ENCODE results near the gene THOC5. TPM values are rescaled to one million over a fixed set of nuclear protein-coding genes. Genes with fewer than 3 reads are reported as not detected.
A peak's percentile ranks its signal among the peaks of the same experiment; 100 is the strongest.
"Not testable (repeated sequence)": the region's sequence is repeated elsewhere in the genome, so short reads cannot be mapped to it uniquely, and the experiment has no call there.

The THOC5 gene
- 10 to 100 TPM; 11.7 to 15.5 TPM for polyA plus RNA-seq

GRCh38 chr22:29553351-29554224, at the start of gene THOC5:
THOC5 (minus strand) TSS chr22:29553757; CDS start chr22:29549147, 4,610 bp downstream.
- H3K27me3 ChIP-seq (ENCODE audit: control insufficient read depth in 1 of 2, insufficient read depth in 2 of 2, low read length in 2 of 2): no peaks in the 10 kb centered on the region
- H3K4me1 ChIP-seq (ENCODE audit: control insufficient read depth in 2 of 2, insufficient read depth in 2 of 2, low read length in 1 of 2): no peaks in the 10 kb centered on the region
- 1% methylated on average over 44 of the region's 44 CpGs for WGBS, 2 donors
- peaks cover 4 to 8% of the 10 kb centered on the region in 2 donors for H3K36me3 ChIP-seq (ENCODE audit: control insufficient read depth in 2 of 2, insufficient read depth in 2 of 2, low read length in 1 of 2)
- H3K9me3 ChIP-seq (ENCODE audit: control insufficient read depth in 2 of 2, insufficient read depth in 1 of 2, low read depth in 1 of 2, low read length in 1 of 2): no peaks in the 10 kb centered on the region
- H3K27ac ChIP-seq (ENCODE audit: low read depth in 2 of 2, low read length in 1 of 2): peak within 1 kb of the TSS; percentile 89 to 91
- H3K4me3 ChIP-seq (ENCODE audit: low read depth in 1 of 2, low read length in 2 of 2): peak within 1 kb of the TSS; percentile 64 to 70

GRCh38 chr22:29598684-29599020, 45.1 kb upstream of the THOC5 start:
- WGBS, 2 donors: 85 to 89% methylated on average over 3 of the region's 3 CpGs
- no peaks in the 10 kb centered on the region for H3K9me3 ChIP-seq (ENCODE audit: control insufficient read depth in 2 of 2, insufficient read depth in 1 of 2, low read depth in 1 of 2, low read length in 1 of 2)
- no peaks in the 10 kb centered on the region for H3K36me3 ChIP-seq (ENCODE audit: control insufficient read depth in 2 of 2, insufficient read depth in 2 of 2, low read length in 1 of 2)
- no peaks in the 10 kb centered on the region for H3K4me1 ChIP-seq (ENCODE audit: control insufficient read depth in 2 of 2, insufficient read depth in 2 of 2, low read length in 1 of 2)
- no peaks in the 10 kb centered on the region for H3K27me3 ChIP-seq (ENCODE audit: control insufficient read depth in 1 of 2, insufficient read depth in 2 of 2, low read length in 2 of 2)
- H3K27ac ChIP-seq (ENCODE audit: low read depth in 2 of 2, low read length in 1 of 2): no peak overlapping the region
- no peak overlapping the region for H3K4me3 ChIP-seq (ENCODE audit: low read depth in 1 of 2, low read length in 2 of 2)

GRCh38 chr22:29597871-29598683, 44.5 kb upstream of the THOC5 start:
- not testable (repeated sequence) for H3K9me3 ChIP-seq (ENCODE audit: control insufficient read depth in 2 of 2, insufficient read depth in 1 of 2, low read depth in 1 of 2, low read length in 1 of 2); H3K4me1 ChIP-seq (ENCODE audit: control insufficient read depth in 2 of 2, insufficient read depth in 2 of 2, low read length in 1 of 2); H3K36me3 ChIP-seq (ENCODE audit: control insufficient read depth in 2 of 2, insufficient read depth in 2 of 2, low read length in 1 of 2); H3K4me3 ChIP-seq (ENCODE audit: low read depth in 1 of 2, low read length in 2 of 2); H3K27me3 ChIP-seq (ENCODE audit: control insufficient read depth in 1 of 2, insufficient read depth in 2 of 2, low read length in 2 of 2); H3K27ac ChIP-seq (ENCODE audit: low read depth in 2 of 2, low read length in 1 of 2)
- 89 to 93% methylated on average over 42 to 57 of the region's 57 CpGs for WGBS, 2 donors

- no peaks in the 10 kb centered on the region for H3K27me3 ChIP-seq (ENCODE audit: control insufficient read depth in 1 of 2, insufficient read depth in 2 of 2, low read length in 2 of 2)
- H3K9me3 ChIP-seq (ENCODE audit: control insufficient read depth in 2 of 2, insufficient read depth in 1 of 2, low read depth in 1 of 2, low read length in 1 of 2): no peaks in the 10 kb centered on the region
- 73 to 75% methylated on average over 10 of the region's 10 CpGs for WGBS, 2 donors
Measured at GRCh38 chr22:29596408-29596807, 42.9 kb upstream of the THOC5 start.

GRCh38 chr22:29594447-29594846, 40.9 kb upstream of the THOC5 start:
- H3K27ac ChIP-seq (ENCODE audit: low read depth in 2 of 2, low read length in 1 of 2); H3K4me1 ChIP-seq (ENCODE audit: control insufficient read depth in 2 of 2, insufficient read depth in 2 of 2, low read length in 1 of 2); H3K27me3 ChIP-seq (ENCODE audit: control insufficient read depth in 1 of 2, insufficient read depth in 2 of 2, low read length in 2 of 2); H3K4me3 ChIP-seq (ENCODE audit: low read depth in 1 of 2, low read length in 2 of 2); H3K9me3 ChIP-seq (ENCODE audit: control insufficient read depth in 2 of 2, insufficient read depth in 1 of 2, low read depth in 1 of 2, low read length in 1 of 2); H3K36me3 ChIP-seq (ENCODE audit: control insufficient read depth in 2 of 2, insufficient read depth in 2 of 2, low read length in 1 of 2): not testable (repeated sequence)
- 75 to 82% methylated on average over 6 of the region's 6 CpGs for WGBS, 2 donors

More at GRCh38 chr22:29596408-29596807, 42.9 kb upstream of the THOC5 start:
- Histone ChIP-seq H3K4me3 (ENCODE audit: low read depth in 1 of 2, low read length in 2 of 2) (no peak overlapping the region), H3K27ac (ENCODE audit: low read depth in 2 of 2, low read length in 1 of 2) (no peak overlapping the region), H3K4me1 (ENCODE audit: control insufficient read depth in 2 of 2, insufficient read depth in 2 of 2, low read length in 1 of 2) (no peaks in the 10 kb centered on the region), H3K36me3 (ENCODE audit: control insufficient read depth in 2 of 2, insufficient read depth in 2 of 2, low read length in 1 of 2) (no peaks in the 10 kb centered on the region)

GRCh38 chr22:29593923-29594322, 40.4 kb upstream of the THOC5 start:
- no peaks in the 10 kb centered on the region for H3K27me3 ChIP-seq (ENCODE audit: control insufficient read depth in 1 of 2, insufficient read depth in 2 of 2, low read length in 2 of 2)
- H3K9me3 ChIP-seq (ENCODE audit: control insufficient read depth in 2 of 2, insufficient read depth in 1 of 2, low read depth in 1 of 2, low read length in 1 of 2): no peaks in the 10 kb centered on the region
- H3K4me1 ChIP-seq (ENCODE audit: control insufficient read depth in 2 of 2, insufficient read depth in 2 of 2, low read length in 1 of 2): no peaks in the 10 kb centered on the region
- no peak overlapping the region for H3K4me3 ChIP-seq (ENCODE audit: low read depth in 1 of 2, low read length in 2 of 2)
- H3K36me3 ChIP-seq (ENCODE audit: control insufficient read depth in 2 of 2, insufficient read depth in 2 of 2, low read length in 1 of 2): no peaks in the 10 kb centered on the region
- H3K27ac ChIP-seq (ENCODE audit: low read depth in 2 of 2, low read length in 1 of 2): no peak overlapping the region
- 63 to 75% methylated on average over 4 of the region's 4 CpGs for WGBS, 2 donors

GRCh38 chr22:29587938-29588699, 34.6 kb upstream of the THOC5 start:
- Histone ChIP-seq H3K36me3 (ENCODE audit: control insufficient read depth in 2 of 2, insufficient read depth in 2 of 2, low read length in 1 of 2) (no peaks in the 10 kb centered on the region), H3K4me1 (ENCODE audit: control insufficient read depth in 2 of 2, insufficient read depth in 2 of 2, low read length in 1 of 2) (no peaks in the 10 kb centered on the region), H3K9me3 (ENCODE audit: control insufficient read depth in 2 of 2, insufficient read depth in 1 of 2, low read depth in 1 of 2, low read length in 1 of 2) (no peaks in the 10 kb centered on the region), H3K4me3 (ENCODE audit: low read depth in 1 of 2, low read length in 2 of 2) (no peak overlapping the region), H3K27ac (ENCODE audit: low read depth in 2 of 2, low read length in 1 of 2) (no peak overlapping the region), H3K27me3 (ENCODE audit: control insufficient read depth in 1 of 2, insufficient read depth in 2 of 2, low read length in 2 of 2) (no peaks in the 10 kb centered on the region)
- 64 to 70% methylated on average over 9 of the region's 9 CpGs for WGBS, 2 donors

GRCh38 chr22:29586193-29586705, 32.7 kb upstream of the THOC5 start:
- not testable (repeated sequence) for H3K36me3 ChIP-seq (ENCODE audit: control insufficient read depth in 2 of 2, insufficient read depth in 2 of 2, low read length in 1 of 2); H3K27ac ChIP-seq (ENCODE audit: low read depth in 2 of 2, low read length in 1 of 2); H3K9me3 ChIP-seq (ENCODE audit: control insufficient read depth in 2 of 2, insufficient read depth in 1 of 2, low read depth in 1 of 2, low read length in 1 of 2); H3K4me1 ChIP-seq (ENCODE audit: control insufficient read depth in 2 of 2, insufficient read depth in 2 of 2, low read length in 1 of 2); H3K4me3 ChIP-seq (ENCODE audit: low read depth in 1 of 2, low read length in 2 of 2); H3K27me3 ChIP-seq (ENCODE audit: control insufficient read depth in 1 of 2, insufficient read depth in 2 of 2, low read length in 2 of 2)
- 89 to 92% methylated on average over 4 of the region's 4 CpGs for WGBS, 2 donors

GRCh38 chr22:29584975-29585374, 31.4 kb upstream of the THOC5 start:
- no peaks in the 10 kb centered on the region for H3K36me3 ChIP-seq (ENCODE audit: control insufficient read depth in 2 of 2, insufficient read depth in 2 of 2, low read length in 1 of 2)
- H3K4me3 ChIP-seq (ENCODE audit: low read depth in 1 of 2, low read length in 2 of 2): no peak overlapping the region
- no peak overlapping the region for H3K27ac ChIP-seq (ENCODE audit: low read depth in 2 of 2, low read length in 1 of 2)
- H3K9me3 ChIP-seq (ENCODE audit: control insufficient read depth in 2 of 2, insufficient read depth in 1 of 2, low read depth in 1 of 2, low read length in 1 of 2): no peaks in the 10 kb centered on the region
- H3K4me1 ChIP-seq (ENCODE audit: control insufficient read depth in 2 of 2, insufficient read depth in 2 of 2, low read length in 1 of 2): peaks cover 4 to 7% of the 10 kb centered on the region in 2 donors
- WGBS, 2 donors: 77 to 90% methylated on average over 5 of the region's 5 CpGs
- H3K27me3 ChIP-seq (ENCODE audit: control insufficient read depth in 1 of 2, insufficient read depth in 2 of 2, low read length in 2 of 2): no peaks in the 10 kb centered on the region
